H1 (cell line): ENCODE measurements around the gene CTBP2. TPM values are rescaled to one million over a fixed set of nuclear protein-coding genes. Genes with fewer than 3 reads are reported as not detected.

Source experiments
- BCL11A ChIP-seq, 2 experiments: IDR thresholded peaks; one replicate each; pipeline ENCODE4 v1.6.1; 2011; ENCODE audit warnings: low read depth in 2 of 2, low read length in 2 of 2, mild to moderate bottlenecking in 2 of 2
- RBBP5 ChIP-seq: IDR thresholded peaks from 2 replicates; pipeline ENCODE4 v1.7.1; 2012; ENCODE audit warnings: low read depth, mild to moderate bottlenecking, inconsistent platforms, low read length, moderate library complexity, borderline replicate concordance
- RNF2 ChIP-seq: fragments of 200-900, 300-1000 bp; sonication (generic); IDR thresholded peaks from 2 replicates; pipeline ENCODE4 v1.7.1; 2016; ENCODE audit warnings: borderline replicate concordance, low read depth, mild to moderate bottlenecking, antibody characterized with exemption, low read length; ENCODE audit not compliant: poor library complexity, severe bottlenecking; ENCODE audit errors: missing control alignments
- TAF1 ChIP-seq: IDR thresholded peaks from 2 replicates; pipeline ENCODE4 v1.6.1; 2011; ENCODE audit warnings: mild to moderate bottlenecking, low read depth, low read length
- polyA plus RNA-seq, 7 experiments: library from polyadenylated mRNA; depleted of rRNA in 3 of 7; stranded (reverse) in 5 of 7; unstranded in 2 of 7; fragments of >200 nt in 5 of 7; fragments of 200-250 nt in 2 of 7; gene quantifications; 1 replicate in 5 of 7; 2 replicates in 1 of 7; 4 replicates in 1 of 7; pipeline versions ENCODE4 v1.2.1 to v1.2.3, GENCODE V29; 2011 to 2013; ENCODE audit warnings: missing spikeins in 2 of 7, mixed read lengths in 2 of 7
- total RNA-seq: library from RNA; stranded (reverse); fragmentation: NEBNext Ultra II Directional; extraction: Animal tissue kit (Norgen Biotek cat#: 25700); gene quantifications from 2 replicates; pipeline ENCODE4 v1.2.1, GENCODE V29; 2021

CTBP2 gene
- total and polyA plus RNA-seq, 2 of the 8 experiments (the other 6 are each of a cell fraction or from before 2014, with no cell fraction given), result 208 to 221 TPM

DNA sequence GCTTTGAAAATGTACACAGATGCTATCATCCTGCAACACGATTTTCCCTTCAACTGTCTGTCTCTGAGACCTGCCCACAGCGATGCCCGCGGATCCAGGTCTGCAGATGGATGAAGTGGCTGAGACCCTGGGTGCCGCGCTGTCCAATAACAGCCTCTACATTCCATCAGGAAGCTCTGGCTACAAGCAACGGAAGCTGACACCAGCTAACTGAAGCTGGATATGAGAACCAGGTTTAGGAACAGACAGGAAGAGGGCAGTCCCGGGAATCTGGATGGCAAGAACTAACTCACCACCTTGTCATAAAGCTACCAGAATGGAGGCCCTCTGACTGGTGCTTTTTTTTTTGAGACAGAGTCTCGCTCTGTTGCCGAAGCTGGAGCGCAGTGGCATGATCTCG is 32.3 kb upstream of the CTBP2 start (continued):
- TF ChIP-seq RNF2, result no peak
- TF ChIP-seq TAF1, result no peak
- TF ChIP-seq RBBP5, result no peak
- no peak for TF ChIP-seq BCL11A (IDR thresholded peaks at IDR 0.05; ENCODE audit: low read depth in 2 of 2, low read length in 2 of 2)
